Natural killer cell (primary cell): ENCODE data around the gene ROBO1. TPM values are rescaled to one million over a fixed set of nuclear protein-coding genes. Genes with fewer than 3 reads are reported as not detected.

Source experiments
- ATAC-seq, 3 donors: fragments of 150-1000 bp in 2 of 3; fragments of 200-7000 bp in 1 of 3; cut with Tn5 transposase; 1 replicate in 1 of 3; 2 replicates in 2 of 3; pipeline ENCODE4 v1.10.0; 2021; ENCODE audit warnings: mild to moderate bottlenecking in 2 of 3, moderate library complexity in 2 of 3
- DNase-seq, 2 donors: peaks; one replicate each; pipeline versions ENCODE4 v3.0.0 to v3.0.0-alpha.2; 2013 to 2021; ENCODE audit warnings: mixed read lengths in 1 of 2
- H3K27ac ChIP-seq: one replicate; pipeline ENCODE4 v1.5.1; 2013; ENCODE audit warnings: mild to moderate bottlenecking, low read length
- H3K27me3 ChIP-seq: one replicate; pipeline ENCODE4 v1.6.1; 2013; ENCODE audit warnings: low read length; ENCODE audit not compliant: control insufficient read depth, insufficient read depth
- H3K36me3 ChIP-seq: one replicate; pipeline ENCODE4 v1.6.1; 2013; ENCODE audit warnings: low read length; ENCODE audit not compliant: control insufficient read depth, insufficient read depth
- H3K4me1 ChIP-seq: one replicate; pipeline ENCODE4 v1.6.1; 2013; ENCODE audit warnings: low read length; ENCODE audit not compliant: control insufficient read depth, insufficient read depth
- H3K4me3 ChIP-seq: one replicate; pipeline ENCODE4 v1.5.1; 2013; ENCODE audit warnings: low read length
- H3K9me3 ChIP-seq: one replicate; pipeline ENCODE4 v1.6.1; 2013; ENCODE audit warnings: low read length; ENCODE audit not compliant: control insufficient read depth, insufficient read depth
- H3K27ac Mint-ChIP-seq, 2 donors: one replicate each; pipeline ENCODE4 v1.8.0; 2022; ENCODE audit warnings: mild to moderate bottlenecking in 2 of 2, mixed read lengths in 2 of 2, moderate library complexity in 1 of 2
- H3K27me3 Mint-ChIP-seq, 2 donors: one replicate each; pipeline ENCODE4 v1.8.0; 2022; ENCODE audit warnings: low read depth in 2 of 2, mixed read lengths in 2 of 2
- H3K36me3 Mint-ChIP-seq: one replicate; pipeline ENCODE4 v1.8.0; 2022; ENCODE audit warnings: mixed read lengths
- H3K4me1 Mint-ChIP-seq, 2 donors: one replicate each; pipeline ENCODE4 v1.8.0; 2022; ENCODE audit warnings: mixed read lengths in 2 of 2
- H3K4me3 Mint-ChIP-seq: one replicate; pipeline ENCODE4 v1.8.0; 2022; ENCODE audit warnings: mild to moderate bottlenecking, moderate library complexity, mixed read lengths
- H3K9me3 Mint-ChIP-seq, 2 donors: one replicate each; pipeline ENCODE4 v1.8.0; 2022; ENCODE audit warnings: mixed read lengths in 2 of 2
- CTCF ChIP-seq: fragments of 200-600 bp; IDR thresholded peaks from one replicate; pipeline ENCODE4 v1.8.0; 2022; ENCODE audit warnings: antibody characterized with exemption
- WGBS: methylation state at CpG from one replicate; pipeline ENCODE4 v1.1.7; 2013; ENCODE audit warnings: missing lambda C conversion rate; ENCODE audit not compliant: insufficient coverage; 5-methylcytosine and 5-hydroxymethylcytosine counted together
- intact Hi-C: fragments of 100-400 bp; cut with micrococcal nuclease; formaldehyde crosslinking; loops from one replicate; pipeline ENCODE4 v1.14.2; 2022
- total RNA-seq, 4 donors: library from RNA; stranded (reverse); fragments of 120-200 nt in 1 of 4; gene quantifications; one replicate each; pipeline versions ENCODE4 v1.2.3 to v1.2.4, GENCODE V29; 2013 to 2022

The ROBO1 gene
- total RNA-seq, 3 donors from 2014 or later (not counting 1 experiment from before 2014, with no cell fraction given): 0.07 TPM; not detected in 2

DNA sequence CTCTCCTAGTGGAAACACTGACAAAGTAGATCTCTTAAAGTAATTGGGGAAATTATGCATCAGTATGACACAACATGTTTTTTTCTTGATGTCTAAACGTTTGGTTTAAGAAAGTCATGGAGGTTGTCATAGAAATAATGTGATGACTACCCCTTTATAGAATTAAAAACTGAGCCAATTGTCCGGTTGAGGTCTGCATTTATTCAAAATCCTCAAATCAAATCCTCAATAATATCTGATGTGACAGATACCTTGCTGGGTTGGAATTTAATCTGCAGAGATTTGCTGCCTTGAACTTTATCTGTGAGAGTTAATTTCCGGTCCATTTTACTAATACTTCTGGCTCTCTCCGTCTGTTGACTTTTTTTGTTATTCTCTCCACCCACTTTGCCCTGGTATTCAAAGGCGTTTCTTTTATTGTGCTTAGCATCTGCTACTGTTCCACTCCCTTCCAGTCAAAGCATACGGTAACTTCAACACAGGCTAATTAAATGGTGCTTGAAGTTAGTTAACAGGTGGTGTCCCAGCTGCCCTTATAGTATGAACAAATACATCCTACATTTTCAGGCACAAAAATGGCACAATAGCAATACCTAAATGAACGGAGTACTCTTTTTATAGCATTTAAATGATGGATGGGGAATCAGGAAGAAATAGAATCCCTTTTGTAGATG is 628.3 kb downstream of the ROBO1 start:
- Mint-ChIP-seq H3K9me3 (peaks cover 5 to 17% of the 10 kb centered on the region in 2 donors), H3K4me1 (no peaks in the 10 kb centered on the region), H3K4me3 (no peak overlapping the region), H3K27ac (no peak overlapping the region), H3K27me3 (no peaks in the 10 kb centered on the region), H3K36me3 (no peaks in the 10 kb centered on the region)
- no peak for ATAC-seq
- no peaks in the 10 kb centered on the region for H3K27me3 ChIP-seq
- no peak for DNase-seq
- intact Hi-C loops: no loop called here
- H3K9me3 ChIP-seq: no peaks in the 10 kb centered on the region
- no peaks in the 10 kb centered on the region for H3K4me1 ChIP-seq
- 89% methylated on average over 3 of the region's 7 CpGs for WGBS
- H3K4me3 ChIP-seq: no peak overlapping the region
- H3K27ac ChIP-seq: no peak overlapping the region
- TF ChIP-seq CTCF: no peak
- no peaks in the 10 kb centered on the region for H3K36me3 ChIP-seq

- Histone ChIP-seq H3K27me3 (no peaks in the 10 kb centered on the region), H3K4me3 (no peak overlapping the region), H3K9me3 (peaks cover 4% of the 10 kb centered on the region), H3K27ac (no peak overlapping the region), H3K36me3 (no peaks in the 10 kb centered on the region), H3K4me1 (no peaks in the 10 kb centered on the region)
- no peaks in the 10 kb centered on the region for H3K4me1 Mint-ChIP-seq
- no peak overlapping the region for H3K4me3 Mint-ChIP-seq
- no peak overlapping the region for H3K27ac Mint-ChIP-seq
- no peaks in the 10 kb centered on the region for H3K27me3 Mint-ChIP-seq
- peaks cover 8 to 14% of the 10 kb centered on the region in 2 donors for H3K9me3 Mint-ChIP-seq
- intact Hi-C loops: no loop called here
- no peak for DNase-seq
- H3K36me3 Mint-ChIP-seq: no peaks in the 10 kb centered on the region
- 52% methylated on average over 15 of the region's 16 CpGs for WGBS
- no peak for TF ChIP-seq CTCF
- no peak for ATAC-seq
These were observed 642.3 kb downstream of the ROBO1 start for GRCh38 chr3:79125313-79125984.

- peaks cover 7 to 12% of the 10 kb centered on the region in 2 donors for H3K9me3 Mint-ChIP-seq
- Histone ChIP-seq H3K27ac (no peak overlapping the region), H3K27me3 (no peaks in the 10 kb centered on the region), H3K4me3 (no peak overlapping the region), H3K36me3 (no peaks in the 10 kb centered on the region), H3K9me3 (peaks cover 3% of the 10 kb centered on the region), H3K4me1 (no peaks in the 10 kb centered on the region)
- no peak overlapping the region for H3K27ac Mint-ChIP-seq
- WGBS: 78% methylated on average over 1 of the region's 4 CpGs
- H3K4me1 Mint-ChIP-seq: no peaks in the 10 kb centered on the region
- DNase-seq (no peak), ATAC-seq (no peak)
- TF ChIP-seq CTCF: no peak
- no peaks in the 10 kb centered on the region for H3K27me3 Mint-ChIP-seq
- peaks cover 8% of the 10 kb centered on the region for H3K36me3 Mint-ChIP-seq
- no peak overlapping the region for H3K4me3 Mint-ChIP-seq
- intact Hi-C loops: no loop called here
These were observed 652.3 kb downstream of the ROBO1 start for GRCh38 chr3:79115458-79115857.
